Measurements from ENCODE around the gene SH2D3A.

GRCh38 chr19:6723108-6723618 lies 44.1 kb downstream of the SH2D3A start:
- no peak for TF ChIP-seq CTCF (conservative IDR thresholded peaks at IDR 0.05 in 1 of 2, IDR thresholded peaks at IDR 0.05 in 1 of 2; ENCODE audit: low read depth in 1 of 2, low read length in 2 of 2)
- no peak for TF ChIP-seq EZH2 (IDR thresholded peaks at IDR 0.05; ENCODE audit: low read length, missing control alignments)

All from fibroblast of lung (primary cell).